Panc1 (cell line): ENCODE data around the gene STK24. TPM values are rescaled to one million over a fixed set of nuclear protein-coding genes. Genes with fewer than 3 reads are reported as not detected.

Source experiments
- ATAC-seq: fragments of 200-7000 bp; cut with Tn5 transposase; 2 replicates; pipeline ENCODE4 v1.9.1; 2020; ENCODE audit warnings: mild to moderate bottlenecking, moderate library complexity
- BruUV-seq: library from RNA; stranded (reverse); fragments of 400-500 nt; replicated peaks from 2 replicates; lab custom pipeline; 2021; lab: Mats Ljungman, UMichigan
- CTCF ChIA-PET: fragments of 300-600 bp; sonication (Branson Sonifier 250); formaldehyde crosslinking; loops from one replicate; lab custom pipeline; 2022; ENCODE audit warnings: antibody characterized with exemption; lab: Charles Lee
- POLR2A ChIA-PET: fragments of 300-600 bp; sonication (Branson Sonifier 250); formaldehyde crosslinking; loops from one replicate; lab custom pipeline; 2022; ENCODE audit warnings: antibody characterized with exemption; lab: Charles Lee
- DNase-seq: peaks from one replicate; pipeline ENCODE4 v3.0.0-alpha.2; 2010; ENCODE audit warnings: low read depth, low spot score
- H3K27ac ChIP-seq: 2 replicates; pipeline ENCODE4 v1.5.1; 2011; ENCODE audit warnings: mild to moderate bottlenecking, low read length, inconsistent platforms
- H3K27me3 ChIP-seq: fragments of 200-500 bp; sonication (Bioruptor generic); 2 replicates; pipeline ENCODE4 v1.6.0; 2014; ENCODE audit warnings: low read length, inconsistent platforms; ENCODE audit not compliant: control insufficient read depth, insufficient read depth
- H3K36me3 ChIP-seq: fragments of 200-500 bp; sonication (Bioruptor generic); 2 replicates; pipeline ENCODE4 v1.5.1; 2014; ENCODE audit warnings: inconsistent platforms, mild to moderate bottlenecking, low read length, moderate library complexity; ENCODE audit not compliant: control insufficient read depth, insufficient read depth
- H3K4me1 ChIP-seq: 2 replicates; pipeline ENCODE4 v1.5.1; 2011; ENCODE audit warnings: inconsistent platforms, mild to moderate bottlenecking, low read length, moderate library complexity; ENCODE audit not compliant: control insufficient read depth, insufficient read depth
- H3K4me3 ChIP-seq, 2 experiments: 2 replicates each; pipeline ENCODE4 v1.5.1; 2011 to 2012; ENCODE audit warnings: low read depth in 2 of 2, low read length in 2 of 2, mild to moderate bottlenecking in 2 of 2, inconsistent platforms in 1 of 2, moderate library complexity in 1 of 2
- H3K9me3 ChIP-seq: fragments of 200-500 bp; sonication (Bioruptor generic); 2 replicates; pipeline ENCODE4 v1.5.1; 2014; ENCODE audit warnings: low read depth, mild to moderate bottlenecking, inconsistent platforms, low read length, moderate library complexity; ENCODE audit not compliant: control insufficient read depth, insufficient read depth
- CTCF ChIP-seq: fragments of 450-650 bp; IDR thresholded peaks from 2 replicates; pipeline ENCODE4 v1.5.1; 2017; ENCODE audit warnings: mild to moderate bottlenecking
- POLR2AphosphoS5 ChIP-seq: IDR thresholded peaks from 2 replicates; pipeline ENCODE4 v1.6.1; 2012; ENCODE audit warnings: mild to moderate bottlenecking, low read depth, low read length, moderate library complexity
- REST ChIP-seq, 2 experiments: IDR thresholded peaks; 2 replicates each; pipeline ENCODE4 v1.6.1; 2011 to 2012; ENCODE audit warnings: low read depth in 2 of 2, control low read depth in 1 of 2, low read length in 1 of 2, mild to moderate bottlenecking in 1 of 2, moderate library complexity in 1 of 2; ENCODE audit not compliant: insufficient read depth in 1 of 2
- SIN3A ChIP-seq: IDR thresholded peaks from 2 replicates; pipeline ENCODE4 v1.6.1; 2012; ENCODE audit warnings: low read depth, mild to moderate bottlenecking, low read length, moderate library complexity, borderline replicate concordance; ENCODE audit not compliant: insufficient read depth
- TCF7L2 ChIP-seq: IDR thresholded peaks from 2 replicates; pipeline ENCODE4 v1.6.1; 2011; ENCODE audit warnings: mild to moderate bottlenecking, low read depth, low read length, inconsistent platforms
- in situ Hi-C: cut with HindIII; loops from 2 replicates; pipeline ENCODE4 v1.10.0; 2016; ENCODE audit warnings: low sequenced_read_pairs, low pct_unique_long_range_greater_than_20kb
- intact Hi-C: fragments of 100-400 bp; cut with micrococcal nuclease; formaldehyde crosslinking; loops from one replicate; pipeline ENCODE4 v1.10.0; 2022; ENCODE audit not compliant: unreplicated experiment
- total RNA-seq: library from RNA; stranded (reverse); gene quantifications from one replicate; pipeline ENCODE4 v1.2.1, GENCODE V29; 2021; ENCODE audit not compliant: unreplicated experiment

The STK24 gene
- total RNA-seq, 1 experiment from 2014 or later = 57.3 TPM

- DNase-seq (no peak), ATAC-seq (no peak)
- ChIA-PET POLR2A (no interaction called here), CTCF (no interaction called here)
- Histone ChIP-seq H3K36me3 (no peaks in the 10 kb centered on the region), H3K4me3 (no peak overlapping the region), H3K27ac (no peak overlapping the region), H3K27me3 (no peaks in the 10 kb centered on the region), H3K4me1 (no peaks in the 10 kb centered on the region), H3K9me3 (no peaks in the 10 kb centered on the region)
- TF ChIP-seq REST (IDR thresholded peaks at IDR 0.05; ENCODE audit: insufficient read depth in 1 of 2, low read depth in 2 of 2, low read length in 1 of 2) = no peak
- TF ChIP-seq CTCF = no peak
- in situ Hi-C loops = loop anchor here (25.0 kb wide), 1 partner anchor 273 kb away; the partner anchor contains the start of gene FARP1
- no TSS peak for BruUV-seq
- intact Hi-C loops = no loop called here
These were observed 166.3 kb downstream of the STK24 start for GRCh38 chr13:98410612-98411011.

- BruUV-seq = no TSS peak
- intact Hi-C loops = no loop called here
- Histone ChIP-seq H3K36me3 (no peaks in the 10 kb centered on the region), H3K9me3 (no peaks in the 10 kb centered on the region), H3K27ac (no peak overlapping the region), H3K27me3 (no peaks in the 10 kb centered on the region), H3K4me3 (no peak overlapping the region), H3K4me1 (no peaks in the 10 kb centered on the region)
- in situ Hi-C loops = loop anchor here (25.0 kb wide), 1 partner anchor 272 kb away; the partner anchor contains the start of gene FARP1
- no peak for ATAC-seq
- ChIA-PET CTCF (no interaction called here), POLR2A (interaction anchor here (0.7 kb wide), 1 partner anchor 9 kb away, joined by 3 read pairs; no protein-coding TSS in a partner anchor)
- DNase-seq = no peak
- TF ChIP-seq SIN3A (no peak), CTCF (no peak), REST (IDR thresholded peaks at IDR 0.05; ENCODE audit: insufficient read depth in 1 of 2, low read depth in 2 of 2, low read length in 1 of 2) (no peak), POLR2AphosphoS5 (no peak), TCF7L2 (no peak)
These were observed 167.6 kb downstream of the STK24 start for GRCh38 chr13:98409281-98409680.
